ENCODE results near the gene NAMPT. TPM values are rescaled to one million over a fixed set of nuclear protein-coding genes. Genes with fewer than 3 reads are reported as not detected.

Gene NAMPT
- total RNA-seq, 1 experiment from 2014 or later = 39.7 TPM

DNA sequence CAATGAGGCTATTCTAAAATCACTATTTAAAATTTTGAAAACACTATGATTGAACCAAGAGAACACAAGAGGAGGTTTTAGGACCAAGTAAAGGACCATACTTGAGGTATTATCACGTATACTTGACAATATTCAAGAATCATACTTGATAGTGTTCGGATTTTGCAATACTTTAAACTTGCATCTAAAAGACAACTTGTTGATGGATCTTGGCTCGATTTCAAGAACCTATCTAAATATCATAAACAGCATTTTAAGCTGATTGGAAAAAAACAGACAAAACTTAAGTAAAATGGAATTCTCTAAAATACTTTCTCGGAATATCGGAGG is 1.3 kb downstream of the NAMPT start:
- H3K9me3 ChIP-seq = no peaks in the 10 kb centered on the region
- peak overlapping the region; percentile 68 for H3K4me3 ChIP-seq
- DNase-seq = no peak
- no peaks in the 10 kb centered on the region for H3K27me3 ChIP-seq
- no peaks in the 10 kb centered on the region for H3K36me3 ChIP-seq

DNA sequence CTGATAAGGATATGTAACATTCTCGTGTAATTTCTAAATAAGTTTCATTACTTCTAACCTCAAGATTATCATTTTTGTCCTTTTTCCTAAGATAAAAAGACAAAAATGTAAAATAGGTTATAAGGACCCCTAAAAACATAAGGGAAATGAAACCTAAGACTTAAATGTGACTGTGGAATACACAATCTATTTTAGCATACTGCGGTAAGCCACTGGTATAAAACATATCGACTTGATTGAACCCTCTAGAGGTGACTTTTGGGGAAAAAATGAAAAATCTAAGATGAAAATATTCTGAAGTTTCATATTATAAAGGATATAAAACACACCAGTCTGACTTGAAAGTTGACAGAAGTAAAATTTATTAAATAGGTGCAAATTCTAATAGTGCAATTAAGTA is 1.9 kb downstream of the NAMPT start:
- Histone ChIP-seq H3K27me3 (no peaks in the 10 kb centered on the region), H3K4me3 (no peak overlapping the region)

DNA sequence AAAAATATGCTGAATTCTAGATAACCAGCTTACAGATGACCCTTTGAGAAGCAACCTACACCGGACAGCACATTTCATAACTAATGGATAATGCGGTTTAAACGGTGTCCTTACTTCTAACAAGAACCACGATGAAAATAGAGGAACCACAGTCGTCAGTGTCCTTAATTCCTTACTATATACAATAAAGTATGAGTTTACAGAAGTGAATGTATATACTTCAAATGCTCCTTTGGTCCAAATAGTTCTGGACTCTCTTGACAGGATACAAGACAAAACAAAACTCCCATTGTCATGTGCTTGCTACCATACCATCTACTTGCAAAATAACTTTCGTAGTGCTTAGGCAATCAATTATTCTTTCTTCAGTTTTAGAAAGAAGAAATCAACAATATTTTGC is 2.4 kb downstream of the NAMPT start:
- Histone ChIP-seq H3K27me3 (no peaks in the 10 kb centered on the region), H3K9me3 (no peaks in the 10 kb centered on the region), H3K36me3 (no peaks in the 10 kb centered on the region), H3K4me3 (no peak overlapping the region)
- DNase-seq = no peak

More for the DNA sequence above, 1.9 kb downstream of the NAMPT start:
- no peak for DNase-seq
- H3K36me3 ChIP-seq = no peaks in the 10 kb centered on the region
- H3K9me3 ChIP-seq = no peaks in the 10 kb centered on the region

DNA sequence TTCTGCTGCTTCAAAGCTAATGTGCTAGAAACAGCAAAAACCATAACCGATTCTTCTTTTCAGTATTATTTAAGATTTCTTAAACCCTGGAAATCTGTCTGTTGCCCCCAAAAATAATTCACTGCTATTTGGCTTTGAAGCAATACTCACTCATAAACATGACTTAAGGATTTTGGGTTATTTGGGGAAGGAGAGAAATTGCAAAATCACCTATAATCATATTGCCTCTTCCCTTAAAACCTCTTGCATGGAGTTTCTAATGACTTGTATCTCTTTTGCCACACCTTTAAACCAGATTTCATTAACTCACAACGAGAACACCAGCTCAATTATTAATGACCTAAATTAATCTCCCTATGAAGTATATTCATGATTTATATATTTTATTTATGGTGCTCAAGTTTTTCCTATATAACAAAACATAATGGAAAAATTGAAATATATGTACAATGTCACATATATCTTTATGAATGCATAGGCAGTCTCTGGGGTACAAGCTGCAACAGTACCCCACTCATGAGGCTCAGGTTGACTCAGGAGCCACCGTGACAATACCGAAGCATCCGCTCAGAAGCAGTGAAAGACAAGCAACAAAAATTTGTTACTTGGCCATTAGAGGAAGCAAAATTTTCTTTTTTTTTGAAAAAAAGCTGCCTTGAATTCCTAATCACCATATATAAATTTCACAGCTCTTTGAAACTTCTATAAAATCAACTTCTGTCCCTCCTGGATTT is 3.0 kb downstream of the NAMPT start:
- Histone ChIP-seq H3K4me3 (no peak overlapping the region), H3K27me3 (no peaks in the 10 kb centered on the region), H3K36me3 (no peaks in the 10 kb centered on the region; the same call in 1 of the 2 replicates), H3K9me3 (no peaks in the 10 kb centered on the region)
- no peak for DNase-seq

DNA sequence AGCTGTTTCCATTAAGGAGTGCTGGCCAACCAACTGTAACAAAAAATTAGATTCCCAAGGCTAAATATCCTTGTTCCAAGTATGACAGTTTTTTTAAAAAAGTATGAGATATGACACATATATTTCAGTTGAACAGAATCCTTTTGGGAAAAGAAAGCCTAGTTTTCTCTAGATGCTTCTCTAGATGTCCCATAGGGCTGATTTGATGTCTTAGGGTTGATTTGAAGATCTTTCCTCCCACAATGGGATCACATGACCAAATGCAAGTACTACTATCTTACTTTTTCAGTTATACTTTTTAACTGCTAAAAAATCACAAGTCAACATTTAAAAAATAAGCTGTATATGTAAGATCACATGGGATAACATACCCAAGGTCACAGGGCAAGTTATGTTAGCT is 3.7 kb downstream of the NAMPT start:
- Histone ChIP-seq H3K27me3 (no peaks in the 10 kb centered on the region), H3K4me3 (no peak overlapping the region), H3K36me3 (peaks cover 2% of the 10 kb centered on the region), H3K9me3 (no peaks in the 10 kb centered on the region)
- no peak for DNase-seq

DNA sequence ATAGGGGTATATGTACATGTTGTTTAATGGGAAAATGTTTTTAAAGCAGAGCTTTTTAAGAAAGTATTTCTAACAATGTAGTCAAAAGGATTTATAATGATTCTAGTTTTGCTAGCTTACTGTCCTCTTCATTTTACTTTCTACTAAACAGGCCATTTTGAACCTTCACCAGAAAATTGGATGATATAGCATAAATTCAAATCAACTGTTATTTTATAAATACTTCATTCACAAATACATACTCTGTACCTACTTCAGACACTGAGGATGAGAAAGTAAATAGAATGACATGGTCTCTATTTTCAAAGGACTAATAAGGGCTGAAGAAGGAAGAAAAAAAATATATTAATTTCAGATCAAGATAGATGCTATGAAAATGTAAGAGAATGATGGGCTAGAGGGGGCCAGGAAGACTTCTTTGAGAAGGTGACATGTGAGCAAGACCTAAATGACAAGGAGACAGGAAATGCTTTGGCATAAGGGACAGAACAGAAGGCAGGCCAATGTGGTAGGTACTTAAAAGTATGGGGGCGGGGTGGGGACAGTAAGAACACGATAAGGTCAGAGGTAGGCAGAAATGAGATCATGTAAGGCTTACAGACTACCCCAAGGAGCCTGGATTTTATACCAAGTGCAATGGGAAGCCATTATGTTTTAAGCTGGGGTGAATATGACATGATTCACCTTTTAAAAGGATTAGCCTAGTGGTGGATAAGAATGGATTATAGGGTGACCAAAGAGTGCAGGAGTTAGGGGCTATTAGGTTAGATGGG is 5.2 kb downstream of the NAMPT start:
- H3K9me3 ChIP-seq = no peaks in the 10 kb centered on the region
- peaks cover 12% of the 10 kb centered on the region for H3K36me3 ChIP-seq
- no peak for DNase-seq
- H3K4me3 ChIP-seq = no peak overlapping the region
- H3K27me3 ChIP-seq = no peaks in the 10 kb centered on the region

DNA sequence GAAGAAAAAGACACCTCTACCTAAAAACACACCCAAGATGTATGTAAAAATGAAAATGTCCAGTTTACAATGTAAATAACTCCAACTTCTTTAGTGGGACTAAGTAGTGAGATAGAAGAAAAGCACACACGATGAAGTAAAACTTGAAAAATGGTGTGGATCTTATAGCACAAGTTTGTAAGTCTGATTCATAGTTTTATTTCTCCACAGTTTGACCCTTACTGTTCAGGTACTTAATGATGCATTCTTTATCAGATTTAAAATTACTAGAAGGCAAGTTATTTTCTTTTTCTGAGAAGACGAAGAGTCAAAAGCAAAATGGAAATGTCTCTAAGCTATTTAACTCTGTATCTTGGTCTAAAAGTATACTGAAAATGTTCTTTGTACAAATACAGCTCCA is 6.1 kb downstream of the NAMPT start:
- no peaks in the 10 kb centered on the region for H3K27me3 ChIP-seq

DNA sequence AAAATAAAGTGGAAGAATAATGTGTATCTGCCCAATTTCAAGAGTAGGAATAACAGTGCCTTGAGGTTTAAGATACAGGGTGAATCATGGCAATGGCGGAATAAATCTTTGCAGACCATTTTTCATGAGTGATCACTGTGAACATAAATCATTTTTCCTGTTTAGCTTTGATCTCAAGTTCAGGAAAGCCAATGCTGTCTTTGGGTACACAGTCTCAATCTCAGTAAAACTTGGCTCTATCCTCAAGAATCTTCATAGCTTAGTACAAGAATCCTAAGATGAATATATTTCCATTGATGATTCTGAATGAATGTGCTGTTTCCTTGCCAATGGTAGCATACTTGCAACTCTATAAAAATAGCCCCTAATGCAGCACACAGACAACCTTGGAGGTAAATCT is 6.8 kb downstream of the NAMPT start:
- DNase-seq = no peak
- Histone ChIP-seq H3K4me3 (no peak overlapping the region), H3K27me3 (no peaks in the 10 kb centered on the region), H3K36me3 (peaks cover 25% of the 10 kb centered on the region), H3K9me3 (no peaks in the 10 kb centered on the region)

More for the DNA sequence above, 6.1 kb downstream of the NAMPT start:
- Histone ChIP-seq H3K4me3 (no peak overlapping the region), H3K9me3 (no peaks in the 10 kb centered on the region), H3K36me3 (peaks cover 18% of the 10 kb centered on the region)
- no peak for DNase-seq

DNA sequence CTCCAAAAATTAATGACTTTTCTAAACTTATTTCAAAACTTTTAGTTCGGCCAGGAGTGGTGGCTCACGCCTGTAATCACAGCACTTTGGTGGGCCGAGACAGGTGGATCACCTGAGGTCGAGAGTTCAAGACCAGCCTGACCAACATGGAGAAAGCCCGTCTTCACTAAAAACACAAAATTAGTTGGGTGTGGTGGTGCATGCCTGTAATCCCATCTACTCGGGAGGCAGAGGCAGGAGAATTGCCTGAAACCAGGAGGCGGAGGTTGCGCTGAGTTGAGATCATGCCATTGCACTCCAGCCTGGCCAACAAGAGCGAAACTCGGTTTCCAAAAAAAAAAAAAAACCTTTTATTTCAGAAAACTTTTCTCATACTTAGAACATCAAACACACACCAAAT is 8.3 kb downstream of the NAMPT start:
- H3K4me3 ChIP-seq = no peak overlapping the region
- no peaks in the 10 kb centered on the region for H3K9me3 ChIP-seq
- DNase-seq = no peak
- peaks cover 36% of the 10 kb centered on the region for H3K36me3 ChIP-seq
- no peaks in the 10 kb centered on the region for H3K27me3 ChIP-seq

DNA sequence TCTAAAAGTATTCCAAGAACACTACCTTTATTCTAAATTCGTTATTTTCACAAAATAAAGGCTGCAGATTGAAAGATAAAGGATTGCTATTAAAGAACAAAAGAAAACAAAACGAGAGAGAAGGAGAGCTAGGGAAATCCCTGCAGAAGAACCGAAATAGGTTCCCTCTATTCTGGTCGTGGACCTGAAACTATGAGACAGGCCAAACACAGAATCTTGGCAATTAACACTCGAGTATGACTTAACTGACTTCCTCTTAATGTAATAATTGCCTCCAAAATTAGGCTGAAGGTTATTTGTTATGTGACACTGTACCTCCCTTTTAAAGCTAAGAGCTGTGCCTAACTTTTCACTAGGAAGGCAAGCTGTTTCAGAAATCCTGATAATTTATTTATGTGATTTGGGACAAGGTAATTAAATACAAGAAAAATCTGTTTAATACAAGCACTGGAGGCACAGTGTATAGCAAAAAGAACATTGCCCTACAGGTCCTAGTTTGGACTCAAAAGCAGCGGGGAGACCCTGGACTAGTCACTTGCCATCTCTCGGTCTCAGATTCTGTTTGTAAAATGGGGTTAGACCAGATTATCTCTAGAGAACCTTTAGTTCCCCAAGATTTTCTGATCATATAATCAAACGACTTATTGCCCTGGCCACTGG is 11.6 kb downstream of the NAMPT start:
- H3K27me3 ChIP-seq = no peaks in the 10 kb centered on the region
- H3K9me3 ChIP-seq = no peaks in the 10 kb centered on the region
- no peak for DNase-seq
- no peak overlapping the region for H3K4me3 ChIP-seq
- peaks cover 43% of the 10 kb centered on the region for H3K36me3 ChIP-seq

DNA sequence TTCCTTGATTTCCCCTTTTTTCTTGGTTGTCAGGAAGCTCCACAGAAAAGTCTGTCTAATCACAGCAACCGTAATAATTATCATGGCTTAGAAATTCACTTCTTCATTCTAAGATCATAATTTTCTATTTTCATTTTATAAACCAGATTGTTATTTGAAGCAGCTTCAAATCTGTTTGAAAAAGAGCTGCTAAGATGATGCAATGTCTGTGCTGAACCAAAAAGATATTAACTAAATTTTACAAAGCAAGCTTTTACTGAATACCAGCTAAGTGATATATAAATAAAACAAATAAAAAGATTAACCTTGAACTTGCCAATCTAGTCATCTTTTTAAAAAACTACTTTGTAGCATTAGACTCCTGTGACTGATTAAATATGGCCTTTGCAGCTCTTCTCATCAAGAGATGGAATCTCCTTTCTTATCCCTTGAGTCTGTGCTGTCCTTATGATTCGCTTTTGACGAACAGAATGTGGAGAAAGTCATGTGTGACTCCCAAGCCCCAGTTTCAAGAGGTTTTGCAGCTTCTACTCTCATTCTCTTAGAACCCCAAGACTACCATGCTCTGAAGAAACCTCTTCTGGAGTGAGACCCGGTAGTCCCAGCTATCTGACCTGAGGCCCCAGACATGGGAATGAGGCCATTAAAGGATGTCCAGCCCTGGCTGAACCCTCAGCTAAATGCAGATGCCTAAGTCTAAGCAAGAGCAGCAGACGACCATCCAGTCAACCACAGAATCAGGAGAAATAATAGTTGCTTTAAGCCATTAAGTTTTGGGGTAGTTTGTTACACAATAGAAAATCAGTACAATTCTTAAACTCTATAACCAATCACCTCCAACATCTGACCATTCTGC is 14.4 kb downstream of the NAMPT start:
- Histone ChIP-seq H3K4me3 (no peak overlapping the region), H3K36me3 (peaks cover 43% of the 10 kb centered on the region), H3K9me3 (no peaks in the 10 kb centered on the region), H3K27me3 (no peaks in the 10 kb centered on the region)
- DNase-seq = no peak

DNA sequence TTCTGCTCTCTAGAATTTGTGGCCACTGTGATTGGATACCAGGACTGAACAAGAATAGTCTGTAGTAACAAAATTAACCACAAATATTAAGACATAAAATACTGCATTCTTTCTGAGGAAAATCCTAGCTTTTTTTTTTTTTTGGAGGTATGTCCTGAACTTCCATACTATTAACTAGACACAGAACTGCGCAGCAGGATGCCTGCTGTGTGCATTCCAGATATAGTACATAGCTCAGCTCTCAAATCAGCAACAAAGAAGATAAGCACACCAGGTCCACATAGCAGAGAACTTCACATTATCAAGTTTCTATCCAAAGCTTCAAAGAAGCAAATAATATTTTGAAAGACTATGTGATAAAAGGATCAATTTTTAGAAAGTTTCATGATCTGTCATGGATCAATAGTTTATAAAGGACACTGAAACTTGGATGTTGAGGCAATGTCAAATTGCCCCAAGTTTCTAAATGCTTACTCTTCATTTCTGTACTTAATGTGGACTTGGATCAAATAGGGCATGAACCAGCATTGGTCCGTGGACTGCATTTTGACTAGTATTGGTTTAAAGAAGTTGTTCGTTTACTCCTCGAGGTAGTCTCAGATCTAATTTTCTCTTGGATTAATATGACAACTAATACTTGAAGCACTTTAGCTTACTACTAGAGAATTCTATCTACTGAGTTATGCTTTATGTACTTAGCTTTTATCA is 15.4 kb downstream of the NAMPT start:
- Histone ChIP-seq H3K36me3 (peaks cover 37% of the 10 kb centered on the region), H3K4me3 (no peak overlapping the region), H3K27me3 (no peaks in the 10 kb centered on the region), H3K9me3 (no peaks in the 10 kb centered on the region)
- DNase-seq = no peak

DNA sequence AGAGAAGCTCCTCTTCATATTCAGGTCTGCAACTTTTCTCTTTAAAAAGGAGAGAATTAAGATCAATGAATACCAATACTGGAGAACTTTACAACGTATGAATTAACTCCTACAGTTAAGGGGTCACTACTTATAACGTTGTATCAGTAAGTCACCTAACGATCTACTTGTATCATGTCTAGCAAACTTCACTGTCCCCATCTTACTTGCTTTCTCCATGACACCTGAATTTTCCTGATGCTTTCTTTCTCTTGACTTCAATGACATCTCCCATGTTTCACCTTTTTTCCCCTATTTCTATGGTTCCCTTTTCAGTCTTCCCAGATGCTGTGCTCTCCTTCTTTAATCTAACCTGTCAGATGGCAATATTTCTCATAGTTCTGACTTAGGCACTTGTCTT is 19.6 kb downstream of the NAMPT start:
- DNase-seq = no peak
- no peak overlapping the region for H3K4me3 ChIP-seq
- peaks cover 18% of the 10 kb centered on the region for H3K36me3 ChIP-seq
- H3K27me3 ChIP-seq = no peaks in the 10 kb centered on the region
- H3K9me3 ChIP-seq = no peaks in the 10 kb centered on the region

DNA sequence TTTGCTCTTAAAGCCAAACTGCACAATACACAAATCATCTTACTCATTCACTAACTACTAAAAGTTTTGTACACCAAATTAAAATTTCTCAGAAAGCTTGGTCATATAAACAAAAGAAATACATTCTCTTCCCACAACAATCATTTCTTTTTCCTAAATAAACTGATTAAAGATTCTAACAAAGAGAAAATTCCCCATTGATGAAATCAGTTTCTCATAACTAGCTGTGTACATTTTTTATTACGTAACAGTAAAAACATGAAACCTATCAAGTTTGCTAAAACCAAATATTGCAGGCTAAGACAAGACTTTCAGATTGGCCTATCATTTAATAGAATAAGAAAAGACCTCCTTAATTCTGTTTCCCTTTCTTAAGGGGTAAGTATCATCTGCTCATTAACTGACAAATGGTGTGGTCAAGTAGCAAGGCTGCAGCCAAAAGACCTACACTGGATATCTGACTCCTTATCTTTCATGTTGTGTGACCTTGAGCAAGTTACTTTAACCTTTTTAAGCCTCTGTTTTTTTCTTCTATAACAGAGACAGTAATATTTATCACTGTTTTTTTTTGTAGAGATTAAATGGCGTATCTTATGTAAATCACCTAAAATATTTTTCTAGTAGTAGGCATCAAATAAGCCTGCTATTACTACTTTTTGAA is 22.4 kb downstream of the NAMPT start:
- H3K9me3 ChIP-seq = no peaks in the 10 kb centered on the region
- H3K27me3 ChIP-seq = no peaks in the 10 kb centered on the region
- peaks cover 10% of the 10 kb centered on the region for H3K36me3 ChIP-seq
- H3K4me3 ChIP-seq = no peak overlapping the region
- no peak for DNase-seq

DNA sequence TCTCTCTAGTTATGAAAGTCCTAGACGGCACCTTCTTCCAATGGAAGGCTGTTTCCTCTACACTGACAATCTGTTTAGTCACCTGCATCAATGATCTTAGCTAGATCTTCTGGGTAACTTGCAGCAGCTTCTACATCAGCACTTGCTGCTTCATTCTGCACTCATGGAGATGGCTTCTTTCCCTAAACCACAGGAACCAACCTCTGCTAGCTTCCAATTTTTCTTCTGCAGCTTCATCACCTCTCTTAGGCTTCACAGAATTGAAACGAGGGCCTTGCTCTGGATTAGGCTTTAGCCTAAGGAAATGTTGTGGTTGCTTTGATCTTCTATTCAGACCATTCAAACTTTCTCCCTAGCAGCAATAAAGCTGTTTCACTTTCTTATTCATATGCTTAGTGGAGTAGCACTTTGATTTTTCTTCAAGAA is 24.6 kb downstream of the NAMPT start:
- no peaks in the 10 kb centered on the region for H3K9me3 ChIP-seq
- H3K36me3 ChIP-seq = peaks cover 8% of the 10 kb centered on the region
- DNase-seq = no peak
- no peaks in the 10 kb centered on the region for H3K27me3 ChIP-seq
- H3K4me3 ChIP-seq = no peak overlapping the region

DNA sequence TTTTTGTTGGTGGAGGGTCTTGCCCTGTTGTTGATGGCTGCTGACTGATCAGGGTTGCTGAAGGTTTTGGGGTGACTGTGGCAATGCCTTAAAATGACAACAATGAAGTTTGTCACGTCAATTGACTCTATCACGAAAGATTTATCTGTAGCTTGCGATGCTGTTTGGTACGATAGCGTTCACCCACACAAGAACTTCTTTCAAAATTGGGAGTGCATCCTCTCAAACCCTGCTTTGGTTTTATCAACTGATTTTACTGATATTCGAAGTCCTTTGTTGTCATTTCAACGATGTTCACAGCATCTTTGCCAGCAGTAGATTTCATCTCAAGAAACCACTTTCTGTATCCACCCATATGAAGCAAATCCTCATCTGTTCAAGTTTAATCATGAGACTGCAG is 26.0 kb downstream of the NAMPT start:
- no peaks in the 10 kb centered on the region for H3K9me3 ChIP-seq
- peaks cover 8% of the 10 kb centered on the region for H3K36me3 ChIP-seq

More for the DNA sequence above, 26.0 kb downstream of the NAMPT start:
- Histone ChIP-seq H3K27me3 (no peaks in the 10 kb centered on the region), H3K4me3 (no peak overlapping the region)
- DNase-seq = no peak

Measured in MG63 (cell line).